Dendritic cell treated with granulocyte-macrophage colony-stimulating factor and Interleukin-4, amounts not matched to agents 40 ng/mL and 50 ng/mL, for 4 days (primary cell): ENCODE measurements around the gene PADI1.

ENCODE experiments used
- H3K27ac Mint-ChIP-seq: one replicate; pipeline ENCODE4 v1.8.0; 2022; ENCODE audit warnings: mild to moderate bottlenecking, mixed read lengths
- H3K27me3 Mint-ChIP-seq: one replicate; pipeline ENCODE4 v1.8.0; 2022; ENCODE audit warnings: mild to moderate bottlenecking, mixed read lengths
- H3K36me3 Mint-ChIP-seq: one replicate; pipeline ENCODE4 v1.8.0; 2022; ENCODE audit warnings: low read depth, mixed read lengths
- H3K4me1 Mint-ChIP-seq: one replicate; pipeline ENCODE4 v1.8.0; 2022; ENCODE audit warnings: low read depth, mixed read lengths
- H3K4me3 Mint-ChIP-seq: one replicate; pipeline ENCODE4 v1.8.0; 2022; ENCODE audit warnings: mild to moderate bottlenecking, moderate library complexity, mixed read lengths
- H3K9me3 Mint-ChIP-seq: one replicate; pipeline ENCODE4 v1.8.0; 2022; ENCODE audit warnings: mixed read lengths
- intact Hi-C: fragments of 100-400 bp; cut with micrococcal nuclease; formaldehyde crosslinking; loops from one replicate; pipeline ENCODE4 v1.15.0; 2022

The PADI1 gene

GRCh38 chr1:17168091-17168876 lies 36.6 kb upstream of the PADI1 start:
- Mint-ChIP-seq H3K4me1 (peaks cover 3% of the 10 kb centered on the region), H3K36me3 (no peaks in the 10 kb centered on the region), H3K27ac (no peak overlapping the region), H3K27me3 (peaks cover 15% of the 10 kb centered on the region), H3K9me3 (no peaks in the 10 kb centered on the region), H3K4me3 (no peak overlapping the region)
- intact Hi-C loops = no loop called here

- no peaks in the 10 kb centered on the region for H3K36me3 Mint-ChIP-seq
- peaks cover 8% of the 10 kb centered on the region for H3K27me3 Mint-ChIP-seq
- peaks cover 6% of the 10 kb centered on the region for H3K4me1 Mint-ChIP-seq
- no peak overlapping the region for H3K27ac Mint-ChIP-seq
- intact Hi-C loops = no loop called here
- H3K4me3 Mint-ChIP-seq = no peak overlapping the region
- peaks cover 18% of the 10 kb centered on the region for H3K9me3 Mint-ChIP-seq
Measured at GRCh38 chr1:17170571-17170970, 34.4 kb upstream of the PADI1 start.

GRCh38 chr1:17173217-17173616 lies 31.7 kb upstream of the PADI1 start:
- Mint-ChIP-seq H3K4me1 (peaks cover 17% of the 10 kb centered on the region), H3K27ac (no peak overlapping the region), H3K4me3 (no peak overlapping the region), H3K27me3 (no peaks in the 10 kb centered on the region), H3K36me3 (no peaks in the 10 kb centered on the region), H3K9me3 (peaks cover 18% of the 10 kb centered on the region)
- intact Hi-C loops = no loop called here

GRCh38 chr1:17176306-17177061 lies 28.4 kb upstream of the PADI1 start:
- peaks cover 23% of the 10 kb centered on the region for H3K4me1 Mint-ChIP-seq
- H3K27me3 Mint-ChIP-seq = no peaks in the 10 kb centered on the region
- no peaks in the 10 kb centered on the region for H3K36me3 Mint-ChIP-seq
- no peak overlapping the region for H3K27ac Mint-ChIP-seq
- H3K9me3 Mint-ChIP-seq = peaks cover 18% of the 10 kb centered on the region
- intact Hi-C loops = no loop called here
- H3K4me3 Mint-ChIP-seq = no peak overlapping the region

- H3K4me3 Mint-ChIP-seq = no peak overlapping the region
- intact Hi-C loops = no loop called here
- H3K9me3 Mint-ChIP-seq = peaks cover 18% of the 10 kb centered on the region
- H3K27me3 Mint-ChIP-seq = no peaks in the 10 kb centered on the region
- H3K36me3 Mint-ChIP-seq = no peaks in the 10 kb centered on the region
- peaks cover 31% of the 10 kb centered on the region for H3K4me1 Mint-ChIP-seq
- no peak overlapping the region for H3K27ac Mint-ChIP-seq
Measured at GRCh38 chr1:17177651-17178050, 27.3 kb upstream of the PADI1 start.

- Mint-ChIP-seq H3K27me3 (peaks cover 1% of the 10 kb centered on the region), H3K4me1 (peaks cover 30% of the 10 kb centered on the region), H3K9me3 (no peaks in the 10 kb centered on the region), H3K4me3 (no peak overlapping the region), H3K36me3 (no peaks in the 10 kb centered on the region), H3K27ac (no peak overlapping the region)
- intact Hi-C loops = no loop called here
Measured at GRCh38 chr1:17181781-17182464, 23.0 kb upstream of the PADI1 start.

GRCh38 chr1:17183388-17184160 lies 21.4 kb upstream of the PADI1 start:
- peaks cover 1% of the 10 kb centered on the region for H3K27me3 Mint-ChIP-seq
- intact Hi-C loops = no loop called here
- H3K36me3 Mint-ChIP-seq = no peaks in the 10 kb centered on the region
- H3K4me3 Mint-ChIP-seq = no peak overlapping the region
- H3K4me1 Mint-ChIP-seq = peaks cover 27% of the 10 kb centered on the region
- no peak overlapping the region for H3K27ac Mint-ChIP-seq
- H3K9me3 Mint-ChIP-seq = peaks cover 6% of the 10 kb centered on the region

GRCh38 chr1:17184161-17184665 lies 20.7 kb upstream of the PADI1 start:
- Mint-ChIP-seq H3K4me3 (no peak overlapping the region), H3K36me3 (no peaks in the 10 kb centered on the region), H3K27ac (no peak overlapping the region), H3K9me3 (peaks cover 13% of the 10 kb centered on the region), H3K27me3 (peaks cover 1% of the 10 kb centered on the region), H3K4me1 (peaks cover 27% of the 10 kb centered on the region)
- intact Hi-C loops = no loop called here

GRCh38 chr1:17184822-17185484 lies 20.0 kb upstream of the PADI1 start:
- H3K36me3 Mint-ChIP-seq = no peaks in the 10 kb centered on the region
- peaks cover 15% of the 10 kb centered on the region for H3K9me3 Mint-ChIP-seq
- intact Hi-C loops = no loop called here
- no peak overlapping the region for H3K4me3 Mint-ChIP-seq
- no peak overlapping the region for H3K27ac Mint-ChIP-seq
- H3K27me3 Mint-ChIP-seq = peaks cover 1% of the 10 kb centered on the region
- peaks cover 27% of the 10 kb centered on the region for H3K4me1 Mint-ChIP-seq

GRCh38 chr1:17185485-17185860 lies 19.5 kb upstream of the PADI1 start:
- Mint-ChIP-seq H3K27ac (no peak overlapping the region), H3K4me1 (peaks cover 27% of the 10 kb centered on the region), H3K9me3 (peaks cover 15% of the 10 kb centered on the region), H3K27me3 (peaks cover 1% of the 10 kb centered on the region), H3K4me3 (no peak overlapping the region), H3K36me3 (no peaks in the 10 kb centered on the region)
- intact Hi-C loops = no loop called here

GRCh38 chr1:17186216-17186909 lies 18.6 kb upstream of the PADI1 start:
- Mint-ChIP-seq H3K27ac (no peak overlapping the region), H3K27me3 (peaks cover 1% of the 10 kb centered on the region), H3K9me3 (peaks cover 15% of the 10 kb centered on the region), H3K36me3 (no peaks in the 10 kb centered on the region), H3K4me3 (no peak overlapping the region), H3K4me1 (peaks cover 23% of the 10 kb centered on the region)
- intact Hi-C loops = no loop called here

GRCh38 chr1:17187051-17187450 lies 17.9 kb upstream of the PADI1 start:
- peaks cover 22% of the 10 kb centered on the region for H3K4me1 Mint-ChIP-seq
- peaks cover 1% of the 10 kb centered on the region for H3K27me3 Mint-ChIP-seq
- H3K36me3 Mint-ChIP-seq = peaks cover 6% of the 10 kb centered on the region
- peaks cover 22% of the 10 kb centered on the region for H3K9me3 Mint-ChIP-seq
- no peak overlapping the region for H3K4me3 Mint-ChIP-seq
- no peak overlapping the region for H3K27ac Mint-ChIP-seq
- intact Hi-C loops = no loop called here

- peaks cover 1% of the 10 kb centered on the region for H3K27me3 Mint-ChIP-seq
- H3K4me1 Mint-ChIP-seq = peaks cover 25% of the 10 kb centered on the region
- intact Hi-C loops = no loop called here
- H3K36me3 Mint-ChIP-seq = peaks cover 6% of the 10 kb centered on the region
- H3K27ac Mint-ChIP-seq = no peak overlapping the region
- no peak overlapping the region for H3K4me3 Mint-ChIP-seq
- peaks cover 24% of the 10 kb centered on the region for H3K9me3 Mint-ChIP-seq
Measured at GRCh38 chr1:17188217-17188616, 16.7 kb upstream of the PADI1 start.
